Lower leg skin (tissue), 3 donors: Measurements from ENCODE around the gene NEDD4L.

Source experiments
- CTCF ChIP-seq, 3 donors: fragments of 450-650 bp; IDR thresholded peaks; one replicate each; pipeline ENCODE4 v1.5.1; 2016; ENCODE audit warnings: antibody characterized with exemption in 3 of 3, mild to moderate bottlenecking in 3 of 3, moderate library complexity in 2 of 3
- POLR2A ChIP-seq, 2 donors: fragments of 450-650 bp; IDR thresholded peaks; one replicate each; pipeline ENCODE4 v1.6.1; 2016 to 2017; ENCODE audit warnings: antibody characterized with exemption in 2 of 2, mild to moderate bottlenecking in 1 of 2, moderate library complexity in 1 of 2

- no peak for TF ChIP-seq CTCF (IDR thresholded peaks at IDR 0.05)
- TF ChIP-seq POLR2A (IDR thresholded peaks at IDR 0.05) = no peak
Observed at GRCh38 chr18:58027341-58027740, 16.7 kb upstream of the NEDD4L start.
